GM23338 (cell line): Measurements from ENCODE around the gene ASPDH. TPM values are rescaled to one million over a fixed set of nuclear protein-coding genes. Genes with fewer than 3 reads are reported as not detected.

Experiments used
- ATAC-seq: fragments of 200-7000 bp; cut with Tn5 transposase; 3 replicates; pipeline ENCODE4 v1.9.1; 2020
- DNase-seq: peaks from one replicate; pipeline ENCODE4 v3.0.0-alpha.2; 2015; ENCODE audit warnings: low spot score
- H2AFZ ChIP-seq: fragments of 200-600 bp; sonication (generic); 2 replicates; pipeline ENCODE4 v1.8.0; 2016; ENCODE audit warnings: antibody characterized with exemption, mild to moderate bottlenecking, moderate library complexity
- H3F3A ChIP-seq: fragments of 200-600 bp; sonication (generic); replicated peaks from 2 replicates; pipeline ENCODE4 v1.8.0; 2017; ENCODE audit warnings: antibody characterized with exemption, mixed run types, low read depth
- H3K27ac ChIP-seq: fragments of 200-600 bp; sonication (generic); 2 replicates; pipeline ENCODE4 v1.6.1; 2016; ENCODE audit warnings: low read depth
- H3K27me3 ChIP-seq: fragments of 200-600 bp; sonication (generic); 2 replicates; pipeline ENCODE4 v1.8.0; 2016; ENCODE audit warnings: mild to moderate bottlenecking, mixed run types, moderate library complexity; ENCODE audit not compliant: insufficient read depth
- H3K36me3 ChIP-seq: fragments of 200-600 bp; sonication (generic); 2 replicates; pipeline ENCODE4 v1.8.0; 2016; ENCODE audit warnings: mild to moderate bottlenecking; ENCODE audit not compliant: insufficient read depth
- H3K4me1 ChIP-seq: fragments of 200-600 bp; sonication (generic); 2 replicates; pipeline ENCODE4 v1.8.0; 2016; ENCODE audit warnings: mild to moderate bottlenecking, moderate library complexity; ENCODE audit not compliant: insufficient read depth
- H3K4me2 ChIP-seq: fragments of 200-600 bp; sonication (generic); 2 replicates; pipeline ENCODE4 v1.7.1; 2017; ENCODE audit warnings: mixed run types
- H3K4me3 ChIP-seq: fragments of 200-600 bp; sonication (generic); 2 replicates; pipeline ENCODE4 v1.6.1; 2016; ENCODE audit warnings: mixed run types
- H3K79me2 ChIP-seq: fragments of 200-600 bp; sonication (generic); replicated peaks from 2 replicates; pipeline ENCODE4 v1.8.0; 2017; ENCODE audit warnings: mild to moderate bottlenecking; ENCODE audit not compliant: insufficient read depth
- H3K9me2 ChIP-seq: fragments of 200-600 bp; sonication (generic); 2 replicates; pipeline ENCODE4 v1.8.0; 2017; ENCODE audit not compliant: insufficient read depth
- H4K20me1 ChIP-seq: fragments of 200-600 bp; sonication (generic); replicated peaks from 2 replicates; pipeline ENCODE4 v1.8.0; 2017; ENCODE audit warnings: mild to moderate bottlenecking; ENCODE audit not compliant: insufficient read depth
- H3K27ac Mint-ChIP-seq: 2 replicates; pipeline ENCODE4 v1.8.0; 2020; ENCODE audit warnings: inconsistent platforms, mild to moderate bottlenecking, moderate library complexity, mixed read lengths
- H3K27me3 Mint-ChIP-seq: 3 replicates; pipeline ENCODE4 v1.8.0; 2022; ENCODE audit warnings: low read depth, mild to moderate bottlenecking, moderate library complexity, mixed read lengths, inconsistent platforms; ENCODE audit not compliant: insufficient read depth, poor library complexity
- H3K36me3 Mint-ChIP-seq: 3 replicates; pipeline ENCODE4 v1.8.0; 2021; ENCODE audit warnings: low read depth, mild to moderate bottlenecking, inconsistent platforms, moderate library complexity, mixed read lengths
- H3K4me1 Mint-ChIP-seq: 3 replicates; pipeline ENCODE4 v1.8.0; 2020; ENCODE audit warnings: mild to moderate bottlenecking, inconsistent platforms, mixed read lengths
- H3K4me3 Mint-ChIP-seq: 3 replicates; pipeline ENCODE4 v1.8.0; 2021; ENCODE audit warnings: moderate library complexity, mild to moderate bottlenecking, inconsistent platforms, mixed read lengths
- H3K9me3 Mint-ChIP-seq: 3 replicates; pipeline ENCODE4 v1.8.0; 2020; ENCODE audit warnings: moderate library complexity, mild to moderate bottlenecking, inconsistent platforms, mixed read lengths
- CREB1 ChIP-seq: fragments of 250-450 bp; sonication (Bioruptor Pico); IDR thresholded peaks from 2 replicates; pipeline ENCODE4 v1.5.0; 2020; ENCODE audit warnings: low read depth, mild to moderate bottlenecking, moderate library complexity
- EZH2 ChIP-seq: fragments of 200-600 bp; sonication (generic); IDR thresholded peaks from one replicate; pipeline ENCODE4 v1.8.0; 2017; ENCODE audit warnings: antibody characterized with exemption, mild to moderate bottlenecking, low read depth; ENCODE audit not compliant: unreplicated experiment
- EZH2phosphoT487 ChIP-seq: fragments of 200-600 bp; sonication (generic); IDR thresholded peaks from one replicate; pipeline ENCODE4 v1.8.1; 2018; ENCODE audit warnings: antibody characterized with exemption; ENCODE audit not compliant: unreplicated experiment
- JUNB ChIP-seq: IDR thresholded peaks from one replicate; pipeline ENCODE4 v1.6.1; 2016; ENCODE audit warnings: antibody characterized with exemption; ENCODE audit not compliant: unreplicated experiment
- NANOG ChIP-seq: IDR thresholded peaks from 2 replicates; pipeline ENCODE4 v1.6.1; 2016; ENCODE audit warnings: antibody characterized with exemption, borderline replicate concordance
- POLR2AphosphoS5 ChIP-seq: IDR thresholded peaks from 2 replicates; pipeline ENCODE4 v1.6.1; 2016; ENCODE audit warnings: antibody characterized with exemption, low read depth
- STAT1 ChIP-seq: IDR thresholded peaks from one replicate; pipeline ENCODE4 v1.6.1; 2016; ENCODE audit warnings: antibody characterized with exemption; ENCODE audit not compliant: unreplicated experiment
- ZNF114 ChIP-seq: fragments of 250-450 bp; sonication (Bioruptor Pico); IDR thresholded peaks from 2 replicates; pipeline ENCODE4 v1.5.0; 2020; ENCODE audit warnings: mild to moderate bottlenecking, moderate library complexity
- ZNF331 ChIP-seq: fragments of 250-450 bp; sonication (Bioruptor Pico); IDR thresholded peaks from 2 replicates; pipeline ENCODE4 v1.5.0; 2020; ENCODE audit warnings: low read depth, mild to moderate bottlenecking, moderate library complexity
- polyA plus RNA-seq: library from polyadenylated mRNA; unstranded; fragments of >200 nt; fragmentation: Nextera tagmentation; extraction: Ambion mirVana; gene quantifications from 2 replicates; pipeline ENCODE4 v1.2.1, GENCODE V29; 2016
- total RNA-seq: library from RNA; depleted of rRNA; stranded (reverse); fragments of >200 nt; shearing (Covaris generic); gene quantifications from 2 replicates; pipeline ENCODE4 v1.2.3, GENCODE V29; 2014
- TF ChIP-seq, protein P1 (sequence below), 2 experiments: fragments of 200-600 bp in 1 of 2; sonication (generic) in 1 of 2; conservative IDR thresholded peaks; 2 replicates each; pipeline versions ENCODE4 v1.5.1 to v1.6.1; 2016 to 2017; ENCODE audit warnings: antibody characterized with exemption in 2 of 2, low read depth in 2 of 2, mild to moderate bottlenecking in 2 of 2, moderate library complexity in 1 of 2
- TF ChIP-seq, protein P2 (sequence below): IDR thresholded peaks from one replicate; pipeline ENCODE4 v1.6.1; 2018; ENCODE audit warnings: antibody characterized with exemption; ENCODE audit not compliant: unreplicated experiment
- TF ChIP-seq, protein P3 (sequence below): fragments of 250-450 bp; sonication (Bioruptor Pico); IDR thresholded peaks from 2 replicates; pipeline ENCODE4 v1.5.0; 2020; ENCODE audit warnings: mild to moderate bottlenecking, moderate library complexity
- TF ChIP-seq, protein P4 (sequence below): IDR thresholded peaks from 2 replicates; pipeline ENCODE4 v1.6.1; 2016; ENCODE audit warnings: antibody characterized with exemption

ASPDH gene
- total and polyA plus RNA-seq, 2 experiments from 2014 or later, result not detected

DNA sequence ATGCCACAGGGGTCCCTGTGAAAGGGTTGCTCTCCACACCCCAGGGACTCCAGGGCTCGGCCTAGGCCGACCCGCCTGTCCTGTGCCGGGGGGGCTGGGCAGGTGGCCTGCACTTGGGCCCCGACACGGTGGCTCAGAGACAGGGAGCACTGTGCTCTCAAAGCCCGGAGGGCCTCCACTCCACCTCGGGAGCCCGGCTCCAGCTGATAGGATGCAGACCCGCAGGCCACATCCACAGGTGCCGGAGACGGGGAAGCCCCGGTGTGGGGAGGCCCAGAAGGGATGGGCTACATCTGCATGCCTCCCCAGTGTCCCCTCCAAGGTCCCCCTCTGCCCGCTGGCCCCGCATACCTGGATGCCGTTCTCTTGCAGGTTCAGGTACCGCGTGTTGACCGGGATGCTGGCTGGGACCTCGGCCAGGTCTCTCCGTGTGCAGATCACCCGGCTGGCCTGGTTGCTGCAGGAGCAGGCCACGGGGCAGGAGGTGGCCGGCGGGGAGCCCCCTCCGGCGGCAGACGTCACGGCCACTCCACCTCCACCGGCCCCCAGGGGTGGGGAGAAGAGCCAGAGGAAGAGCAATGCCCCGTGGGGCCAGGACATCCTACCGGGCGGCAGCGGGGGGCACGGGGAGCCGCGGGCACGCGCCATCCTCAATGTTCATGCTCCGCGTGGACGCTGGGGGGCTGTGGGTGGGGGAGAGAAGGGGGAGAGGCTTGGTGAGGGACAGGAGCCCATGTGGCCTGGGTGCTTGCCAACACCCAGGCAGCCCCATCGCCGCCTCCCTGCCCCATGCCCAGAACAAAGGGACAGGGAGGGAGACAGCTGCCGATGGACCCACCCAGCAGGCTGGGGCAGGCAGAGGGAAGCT lies 34.7 kb upstream of the ASPDH start:
- Histone ChIP-seq H3K36me3 (no peaks in the 10 kb centered on the region), H2AFZ (no peak overlapping the region), H3K27me3 (peaks cover 39% of the 10 kb centered on the region), H4K20me1 (no peaks in the 10 kb centered on the region; the same call in 1 of the 2 replicates), H3K9me2 (no peaks in the 10 kb centered on the region), H3K27ac (no peak overlapping the region), H3K4me3 (no peak overlapping the region), H3F3A (no peaks in the 10 kb centered on the region), H3K4me1 (peaks cover 6% of the 10 kb centered on the region), H3K79me2 (no peaks in the 10 kb centered on the region), H3K4me2 (no peak overlapping the region)
- ATAC-seq (no peak), DNase-seq (no peak)
- H3K27me3 Mint-ChIP-seq, result peaks cover 7% of the 10 kb centered on the region
- H3K27ac Mint-ChIP-seq, result no peak overlapping the region
- TF ChIP-seq ZNF114, result no peak
- no peak for TF ChIP-seq JUNB
- no peak for TF ChIP-seq ZNF331
- TF ChIP-seq STAT1, result no peak
- TF ChIP-seq, protein P1, sequence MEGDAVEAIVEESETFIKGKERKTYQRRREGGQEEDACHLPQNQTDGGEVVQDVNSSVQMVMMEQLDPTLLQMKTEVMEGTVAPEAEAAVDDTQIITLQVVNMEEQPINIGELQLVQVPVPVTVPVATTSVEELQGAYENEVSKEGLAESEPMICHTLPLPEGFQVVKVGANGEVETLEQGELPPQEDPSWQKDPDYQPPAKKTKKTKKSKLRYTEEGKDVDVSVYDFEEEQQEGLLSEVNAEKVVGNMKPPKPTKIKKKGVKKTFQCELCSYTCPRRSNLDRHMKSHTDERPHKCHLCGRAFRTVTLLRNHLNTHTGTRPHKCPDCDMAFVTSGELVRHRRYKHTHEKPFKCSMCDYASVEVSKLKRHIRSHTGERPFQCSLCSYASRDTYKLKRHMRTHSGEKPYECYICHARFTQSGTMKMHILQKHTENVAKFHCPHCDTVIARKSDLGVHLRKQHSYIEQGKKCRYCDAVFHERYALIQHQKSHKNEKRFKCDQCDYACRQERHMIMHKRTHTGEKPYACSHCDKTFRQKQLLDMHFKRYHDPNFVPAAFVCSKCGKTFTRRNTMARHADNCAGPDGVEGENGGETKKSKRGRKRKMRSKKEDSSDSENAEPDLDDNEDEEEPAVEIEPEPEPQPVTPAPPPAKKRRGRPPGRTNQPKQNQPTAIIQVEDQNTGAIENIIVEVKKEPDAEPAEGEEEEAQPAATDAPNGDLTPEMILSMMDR (conservative IDR thresholded peaks at IDR 0.05; ENCODE audit: low read depth in 2 of 2), result no peak
- TF ChIP-seq EZH2, result no peak
- TF ChIP-seq, protein P2, sequence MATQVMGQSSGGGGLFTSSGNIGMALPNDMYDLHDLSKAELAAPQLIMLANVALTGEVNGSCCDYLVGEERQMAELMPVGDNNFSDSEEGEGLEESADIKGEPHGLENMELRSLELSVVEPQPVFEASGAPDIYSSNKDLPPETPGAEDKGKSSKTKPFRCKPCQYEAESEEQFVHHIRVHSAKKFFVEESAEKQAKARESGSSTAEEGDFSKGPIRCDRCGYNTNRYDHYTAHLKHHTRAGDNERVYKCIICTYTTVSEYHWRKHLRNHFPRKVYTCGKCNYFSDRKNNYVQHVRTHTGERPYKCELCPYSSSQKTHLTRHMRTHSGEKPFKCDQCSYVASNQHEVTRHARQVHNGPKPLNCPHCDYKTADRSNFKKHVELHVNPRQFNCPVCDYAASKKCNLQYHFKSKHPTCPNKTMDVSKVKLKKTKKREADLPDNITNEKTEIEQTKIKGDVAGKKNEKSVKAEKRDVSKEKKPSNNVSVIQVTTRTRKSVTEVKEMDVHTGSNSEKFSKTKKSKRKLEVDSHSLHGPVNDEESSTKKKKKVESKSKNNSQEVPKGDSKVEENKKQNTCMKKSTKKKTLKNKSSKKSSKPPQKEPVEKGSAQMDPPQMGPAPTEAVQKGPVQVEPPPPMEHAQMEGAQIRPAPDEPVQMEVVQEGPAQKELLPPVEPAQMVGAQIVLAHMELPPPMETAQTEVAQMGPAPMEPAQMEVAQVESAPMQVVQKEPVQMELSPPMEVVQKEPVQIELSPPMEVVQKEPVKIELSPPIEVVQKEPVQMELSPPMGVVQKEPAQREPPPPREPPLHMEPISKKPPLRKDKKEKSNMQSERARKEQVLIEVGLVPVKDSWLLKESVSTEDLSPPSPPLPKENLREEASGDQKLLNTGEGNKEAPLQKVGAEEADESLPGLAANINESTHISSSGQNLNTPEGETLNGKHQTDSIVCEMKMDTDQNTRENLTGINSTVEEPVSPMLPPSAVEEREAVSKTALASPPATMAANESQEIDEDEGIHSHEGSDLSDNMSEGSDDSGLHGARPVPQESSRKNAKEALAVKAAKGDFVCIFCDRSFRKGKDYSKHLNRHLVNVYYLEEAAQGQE, result no peak
- no peak for TF ChIP-seq NANOG
- TF ChIP-seq CREB1, result no peak
- TF ChIP-seq, protein P3, sequence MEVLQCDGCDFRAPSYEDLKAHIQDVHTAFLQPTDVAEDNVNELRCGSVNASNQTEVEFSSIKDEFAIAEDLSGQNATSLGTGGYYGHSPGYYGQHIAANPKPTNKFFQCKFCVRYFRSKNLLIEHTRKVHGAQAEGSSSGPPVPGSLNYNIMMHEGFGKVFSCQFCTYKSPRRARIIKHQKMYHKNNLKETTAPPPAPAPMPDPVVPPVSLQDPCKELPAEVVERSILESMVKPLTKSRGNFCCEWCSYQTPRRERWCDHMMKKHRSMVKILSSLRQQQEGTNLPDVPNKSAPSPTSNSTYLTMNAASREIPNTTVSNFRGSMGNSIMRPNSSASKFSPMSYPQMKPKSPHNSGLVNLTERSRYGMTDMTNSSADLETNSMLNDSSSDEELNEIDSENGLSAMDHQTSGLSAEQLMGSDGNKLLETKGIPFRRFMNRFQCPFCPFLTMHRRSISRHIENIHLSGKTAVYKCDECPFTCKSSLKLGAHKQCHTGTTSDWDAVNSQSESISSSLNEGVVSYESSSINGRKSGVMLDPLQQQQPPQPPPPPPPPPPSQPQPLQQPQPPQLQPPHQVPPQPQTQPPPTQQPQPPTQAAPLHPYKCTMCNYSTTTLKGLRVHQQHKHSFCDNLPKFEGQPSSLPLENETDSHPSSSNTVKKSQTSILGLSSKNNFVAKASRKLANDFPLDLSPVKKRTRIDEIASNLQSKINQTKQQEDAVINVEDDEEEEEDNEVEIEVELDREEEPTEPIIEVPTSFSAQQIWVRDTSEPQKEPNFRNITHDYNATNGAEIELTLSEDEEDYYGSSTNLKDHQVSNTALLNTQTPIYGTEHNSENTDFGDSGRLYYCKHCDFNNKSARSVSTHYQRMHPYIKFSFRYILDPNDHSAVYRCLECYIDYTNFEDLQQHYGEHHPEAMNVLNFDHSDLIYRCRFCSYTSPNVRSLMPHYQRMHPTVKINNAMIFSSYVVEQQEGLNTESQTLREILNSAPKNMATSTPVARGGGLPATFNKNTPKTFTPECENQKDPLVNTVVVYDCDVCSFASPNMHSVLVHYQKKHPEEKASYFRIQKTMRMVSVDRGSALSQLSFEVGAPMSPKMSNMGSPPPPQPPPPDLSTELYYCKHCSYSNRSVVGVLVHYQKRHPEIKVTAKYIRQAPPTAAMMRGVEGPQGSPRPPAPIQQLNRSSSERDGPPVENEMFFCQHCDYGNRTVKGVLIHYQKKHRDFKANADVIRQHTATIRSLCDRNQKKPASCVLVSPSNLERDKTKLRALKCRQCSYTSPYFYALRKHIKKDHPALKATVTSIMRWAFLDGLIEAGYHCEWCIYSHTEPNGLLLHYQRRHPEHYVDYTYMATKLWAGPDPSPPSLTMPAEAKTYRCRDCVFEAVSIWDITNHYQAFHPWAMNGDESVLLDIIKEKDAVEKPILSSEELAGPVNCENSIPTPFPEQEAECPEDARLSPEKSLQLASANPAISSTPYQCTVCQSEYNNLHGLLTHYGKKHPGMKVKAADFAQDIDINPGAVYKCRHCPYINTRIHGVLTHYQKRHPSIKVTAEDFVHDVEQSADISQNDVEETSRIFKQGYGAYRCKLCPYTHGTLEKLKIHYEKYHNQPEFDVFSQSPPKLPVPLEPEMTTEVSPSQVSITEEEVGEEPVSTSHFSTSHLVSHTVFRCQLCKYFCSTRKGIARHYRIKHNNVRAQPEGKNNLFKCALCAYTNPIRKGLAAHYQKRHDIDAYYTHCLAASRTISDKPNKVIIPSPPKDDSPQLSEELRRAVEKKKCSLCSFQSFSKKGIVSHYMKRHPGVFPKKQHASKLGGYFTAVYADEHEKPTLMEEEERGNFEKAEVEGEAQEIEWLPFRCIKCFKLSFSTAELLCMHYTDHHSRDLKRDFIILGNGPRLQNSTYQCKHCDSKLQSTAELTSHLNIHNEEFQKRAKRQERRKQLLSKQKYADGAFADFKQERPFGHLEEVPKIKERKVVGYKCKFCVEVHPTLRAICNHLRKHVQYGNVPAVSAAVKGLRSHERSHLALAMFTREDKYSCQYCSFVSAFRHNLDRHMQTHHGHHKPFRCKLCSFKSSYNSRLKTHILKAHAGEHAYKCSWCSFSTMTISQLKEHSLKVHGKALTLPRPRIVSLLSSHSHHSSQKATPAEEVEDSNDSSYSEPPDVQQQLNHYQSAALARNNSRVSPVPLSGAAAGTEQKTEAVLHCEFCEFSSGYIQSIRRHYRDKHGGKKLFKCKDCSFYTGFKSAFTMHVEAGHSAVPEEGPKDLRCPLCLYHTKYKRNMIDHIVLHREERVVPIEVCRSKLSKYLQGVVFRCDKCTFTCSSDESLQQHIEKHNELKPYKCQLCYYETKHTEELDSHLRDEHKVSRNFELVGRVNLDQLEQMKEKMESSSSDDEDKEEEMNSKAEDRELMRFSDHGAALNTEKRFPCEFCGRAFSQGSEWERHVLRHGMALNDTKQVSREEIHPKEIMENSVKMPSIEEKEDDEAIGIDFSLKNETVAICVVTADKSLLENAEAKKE, result no peak
- no peak for TF ChIP-seq POLR2AphosphoS5
- TF ChIP-seq, protein P4, sequence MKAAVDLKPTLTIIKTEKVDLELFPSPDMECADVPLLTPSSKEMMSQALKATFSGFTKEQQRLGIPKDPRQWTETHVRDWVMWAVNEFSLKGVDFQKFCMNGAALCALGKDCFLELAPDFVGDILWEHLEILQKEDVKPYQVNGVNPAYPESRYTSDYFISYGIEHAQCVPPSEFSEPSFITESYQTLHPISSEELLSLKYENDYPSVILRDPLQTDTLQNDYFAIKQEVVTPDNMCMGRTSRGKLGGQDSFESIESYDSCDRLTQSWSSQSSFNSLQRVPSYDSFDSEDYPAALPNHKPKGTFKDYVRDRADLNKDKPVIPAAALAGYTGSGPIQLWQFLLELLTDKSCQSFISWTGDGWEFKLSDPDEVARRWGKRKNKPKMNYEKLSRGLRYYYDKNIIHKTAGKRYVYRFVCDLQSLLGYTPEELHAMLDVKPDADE, result no peak
- no peak for TF ChIP-seq EZH2phosphoT487
- no peak overlapping the region for H3K4me3 Mint-ChIP-seq
- peaks cover 87% of the 10 kb centered on the region for H3K9me3 Mint-ChIP-seq
- no peaks in the 10 kb centered on the region for H3K4me1 Mint-ChIP-seq
- H3K36me3 Mint-ChIP-seq, result peaks cover 30% of the 10 kb centered on the region
